ENCODE measurements around the gene LRRC63.
"Not testable (repeated sequence)": the region's sequence is repeated elsewhere in the genome, so short reads cannot be mapped to it uniquely, and the experiment has no call there.

LRRC63 gene, protein sequence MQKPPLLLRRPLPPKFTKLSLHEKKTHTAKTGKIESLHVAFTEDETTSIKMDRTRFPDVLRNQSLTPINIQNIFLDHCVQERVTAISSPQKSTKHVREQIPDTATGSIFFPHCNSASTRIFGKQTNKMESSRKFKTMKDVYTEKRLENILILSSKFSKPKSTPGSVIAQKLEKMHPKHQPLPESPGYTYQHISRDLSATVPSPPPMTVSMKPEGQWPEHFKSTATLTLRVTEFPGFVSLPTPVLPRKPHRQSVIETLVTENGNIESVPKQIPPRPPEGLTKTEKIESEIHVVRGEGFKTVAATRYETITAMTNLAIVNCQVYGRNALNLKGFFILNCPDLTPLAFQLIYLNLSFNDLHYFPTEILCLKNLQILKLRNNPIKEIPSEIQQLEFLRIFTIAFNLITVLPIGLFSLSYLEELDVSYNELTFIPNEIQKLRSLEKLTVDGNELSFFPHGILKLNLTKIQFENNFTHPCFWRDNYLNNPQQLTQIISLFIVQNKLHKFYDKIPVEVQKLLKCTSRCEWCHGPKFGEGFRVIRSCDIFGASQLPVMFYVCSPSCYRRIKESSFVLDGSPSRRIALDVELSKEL

DNA sequence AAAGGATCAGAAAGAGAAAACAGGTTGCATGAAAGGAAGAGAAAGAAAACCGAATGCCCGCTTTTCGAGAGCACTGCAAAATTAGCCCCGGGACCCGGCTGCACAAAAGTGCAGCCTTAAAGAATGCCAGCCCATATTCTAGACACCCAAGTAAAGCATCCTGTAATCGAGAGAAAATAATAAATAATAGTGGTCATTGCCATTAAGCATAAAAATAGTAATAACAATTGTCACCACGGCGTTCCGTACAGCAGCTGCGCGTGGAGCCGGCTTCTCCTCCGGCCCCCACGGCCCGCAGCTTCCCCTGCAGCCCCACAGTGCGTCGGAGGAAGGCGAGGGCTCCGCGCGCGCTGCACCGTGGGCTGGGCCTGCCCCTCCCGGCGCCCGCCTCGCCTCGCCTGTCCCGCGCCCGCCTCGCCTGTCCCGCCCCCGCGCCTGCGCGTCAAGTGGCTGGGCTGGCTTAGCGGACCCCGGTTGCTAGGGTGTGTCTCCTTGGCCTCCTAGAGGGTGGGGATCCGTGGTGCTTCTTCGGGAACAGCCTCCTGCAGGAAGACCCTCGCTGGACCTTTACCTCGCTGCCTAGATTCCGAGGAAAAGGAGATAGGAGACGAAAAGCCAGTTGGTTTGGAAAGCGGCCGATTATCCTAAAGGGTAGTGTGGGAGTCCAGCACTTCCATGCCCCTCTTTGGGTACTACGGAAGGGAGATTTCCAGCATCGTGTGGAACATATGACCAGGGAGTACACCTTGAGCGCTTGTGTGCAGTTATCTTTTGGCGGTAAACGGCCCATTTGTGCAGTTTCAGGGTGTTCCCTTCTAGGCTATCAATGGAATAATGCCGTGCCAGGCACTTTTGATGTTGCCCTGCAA, at the start of gene LRRC63:
LRRC63 (plus strand) TSS at position 446 of the 869 bp plus-strand sequence. CDS start 1,107 bp downstream, outside the sequence.
- Histone ChIP-seq H3K27me3 (ENCODE audit: insufficient read depth, low read depth, severe bottlenecking) (no peaks in the 10 kb centered on the region), H3K27ac (peak within 1 kb of the TSS; percentile 27), H3K4me3 (ENCODE audit: low read depth, low read length) (peak within 1 kb of the TSS; percentile 49), H3K9me3 (ENCODE audit: severe bottlenecking) (peaks cover 5% of the 10 kb centered on the region), H3K36me3 (no peaks in the 10 kb centered on the region)
- peak; percentile 91 for DNase-seq
- TF ChIP-seq, protein P1, sequence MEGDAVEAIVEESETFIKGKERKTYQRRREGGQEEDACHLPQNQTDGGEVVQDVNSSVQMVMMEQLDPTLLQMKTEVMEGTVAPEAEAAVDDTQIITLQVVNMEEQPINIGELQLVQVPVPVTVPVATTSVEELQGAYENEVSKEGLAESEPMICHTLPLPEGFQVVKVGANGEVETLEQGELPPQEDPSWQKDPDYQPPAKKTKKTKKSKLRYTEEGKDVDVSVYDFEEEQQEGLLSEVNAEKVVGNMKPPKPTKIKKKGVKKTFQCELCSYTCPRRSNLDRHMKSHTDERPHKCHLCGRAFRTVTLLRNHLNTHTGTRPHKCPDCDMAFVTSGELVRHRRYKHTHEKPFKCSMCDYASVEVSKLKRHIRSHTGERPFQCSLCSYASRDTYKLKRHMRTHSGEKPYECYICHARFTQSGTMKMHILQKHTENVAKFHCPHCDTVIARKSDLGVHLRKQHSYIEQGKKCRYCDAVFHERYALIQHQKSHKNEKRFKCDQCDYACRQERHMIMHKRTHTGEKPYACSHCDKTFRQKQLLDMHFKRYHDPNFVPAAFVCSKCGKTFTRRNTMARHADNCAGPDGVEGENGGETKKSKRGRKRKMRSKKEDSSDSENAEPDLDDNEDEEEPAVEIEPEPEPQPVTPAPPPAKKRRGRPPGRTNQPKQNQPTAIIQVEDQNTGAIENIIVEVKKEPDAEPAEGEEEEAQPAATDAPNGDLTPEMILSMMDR (IDR thresholded peaks at IDR 0.05; ENCODE audit: low read depth, low read length) = no peak

DNA sequence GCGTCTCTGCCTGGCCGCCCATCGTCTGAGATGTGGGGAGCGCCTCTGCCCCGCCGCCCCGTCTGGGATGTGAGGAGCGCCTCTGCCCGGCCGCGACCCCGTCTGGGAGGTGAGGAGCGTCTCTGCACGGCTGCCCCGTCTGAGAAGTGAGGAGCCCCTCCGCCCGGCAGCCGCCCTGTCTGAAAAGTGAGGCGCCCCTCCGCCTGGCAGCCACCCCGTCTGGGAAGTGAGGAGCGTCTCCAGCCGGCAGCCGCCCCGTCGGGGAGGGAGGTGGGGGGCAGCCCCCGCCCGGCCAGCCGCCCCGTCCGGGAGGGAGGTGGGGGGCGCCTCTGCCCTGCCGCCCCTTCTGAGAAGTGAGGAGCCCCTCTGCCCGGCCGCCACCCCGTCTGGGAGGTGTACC, 49.0 kb upstream of the LRRC63 start:
- H3K36me3 ChIP-seq = not testable (repeated sequence)

DNA sequence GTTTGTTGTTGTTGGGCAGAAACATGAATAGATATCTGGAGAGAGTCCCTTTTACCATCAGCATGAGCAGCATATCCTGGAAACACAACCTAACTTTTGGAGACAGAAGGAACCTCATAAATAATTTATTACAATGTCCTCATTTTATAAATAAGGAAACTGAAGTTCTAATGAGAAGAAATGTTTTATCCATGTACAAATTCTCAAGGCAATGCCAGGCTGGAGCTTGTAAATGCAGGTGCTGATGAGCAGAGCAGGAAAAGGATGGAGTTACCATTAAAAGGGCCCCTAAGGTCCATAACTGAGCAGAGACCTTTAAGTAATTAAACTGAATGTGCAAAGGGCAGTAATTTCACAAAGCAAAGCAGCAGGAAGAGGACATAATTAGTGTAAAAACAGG, 47.1 kb upstream of the LRRC63 start:
- Histone ChIP-seq H3K4me3 (ENCODE audit: low read depth, low read length) (no peak overlapping the region), H3K36me3 (no peaks in the 10 kb centered on the region), H3K27me3 (ENCODE audit: insufficient read depth, low read depth, severe bottlenecking) (no peaks in the 10 kb centered on the region), H3K9me3 (ENCODE audit: severe bottlenecking) (no peaks in the 10 kb centered on the region), H3K27ac (no peak overlapping the region)
- TF ChIP-seq, protein P1 (IDR thresholded peaks at IDR 0.05; ENCODE audit: low read depth, low read length) = no peak
- no peak for DNase-seq

More for the DNA sequence above, 49.0 kb upstream of the LRRC63 start:
- DNase-seq; H3K27ac ChIP-seq; H3K9me3 ChIP-seq (ENCODE audit: severe bottlenecking); H3K27me3 ChIP-seq (ENCODE audit: insufficient read depth, low read depth, severe bottlenecking); H3K4me3 ChIP-seq (ENCODE audit: low read depth, low read length): not testable (repeated sequence)

DNA sequence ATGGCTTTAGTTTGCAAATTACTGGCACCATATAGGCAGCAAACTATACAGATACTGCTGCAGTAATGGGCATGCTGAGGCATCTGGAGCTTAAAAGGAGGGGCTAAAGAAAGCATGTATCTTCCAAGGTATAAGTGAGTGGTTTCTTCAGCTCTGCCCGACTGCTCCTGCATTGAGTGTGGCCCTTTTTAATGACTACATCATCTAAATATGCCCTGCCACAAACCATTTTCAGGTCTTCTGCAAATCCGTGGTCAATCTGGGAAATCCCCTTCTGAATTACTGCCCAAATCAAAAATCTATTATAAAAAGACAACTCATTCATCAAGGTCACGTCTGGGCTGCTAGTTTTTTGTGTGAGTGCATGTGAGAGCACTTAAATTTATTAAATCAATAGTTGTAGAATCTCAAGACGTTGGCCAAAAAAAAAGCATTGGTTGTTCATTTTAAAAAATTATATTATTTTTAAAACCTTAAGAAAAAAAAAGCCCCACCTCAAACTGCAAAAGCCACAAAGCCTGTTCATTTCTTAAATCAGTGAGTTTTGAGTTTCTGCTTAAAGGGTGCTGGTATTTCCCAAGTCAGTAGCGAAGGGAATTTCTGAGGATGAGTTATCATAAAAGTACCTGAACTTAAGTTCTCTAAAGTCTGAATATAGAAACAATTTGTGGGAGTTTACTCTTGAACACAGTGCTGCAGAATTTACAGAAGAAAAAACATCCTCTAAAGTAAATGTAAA, 46.1 kb upstream of the LRRC63 start:
- Histone ChIP-seq H3K9me3 (ENCODE audit: severe bottlenecking) (no peaks in the 10 kb centered on the region), H3K27ac (no peak overlapping the region), H3K36me3 (no peaks in the 10 kb centered on the region), H3K27me3 (ENCODE audit: insufficient read depth, low read depth, severe bottlenecking) (no peaks in the 10 kb centered on the region), H3K4me3 (ENCODE audit: low read depth, low read length) (no peak overlapping the region)
- no peak for DNase-seq
- TF ChIP-seq, protein P1 (IDR thresholded peaks at IDR 0.05; ENCODE audit: low read depth, low read length) = no peak

DNA sequence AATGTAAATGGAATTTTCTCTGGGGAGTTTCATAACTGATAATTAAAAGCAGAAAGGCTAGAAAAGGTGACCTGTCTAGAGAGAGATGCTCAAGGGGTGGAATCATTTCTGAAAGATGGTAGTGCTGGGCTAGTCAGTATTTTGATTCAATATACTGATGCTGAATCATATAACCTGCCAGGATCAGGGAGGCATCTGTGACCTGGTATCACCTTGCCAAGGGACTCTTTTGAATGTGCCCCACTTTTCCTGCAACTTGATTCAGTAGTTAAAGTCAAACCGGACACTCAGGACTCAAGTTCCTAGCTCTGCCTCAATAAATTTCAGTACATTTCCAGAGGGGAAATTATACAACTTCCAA, 45.5 kb upstream of the LRRC63 start:
- H3K36me3 ChIP-seq = no peaks in the 10 kb centered on the region
- H3K9me3 ChIP-seq (ENCODE audit: severe bottlenecking) = no peaks in the 10 kb centered on the region
- TF ChIP-seq, protein P1 (IDR thresholded peaks at IDR 0.05; ENCODE audit: low read depth, low read length) = no peak
- no peak overlapping the region for H3K27ac ChIP-seq
- H3K27me3 ChIP-seq (ENCODE audit: insufficient read depth, low read depth, severe bottlenecking) = no peaks in the 10 kb centered on the region
- DNase-seq = no peak
- no peak overlapping the region for H3K4me3 ChIP-seq (ENCODE audit: low read depth, low read length)
